Measurements from ENCODE around the gene PMM2.

Gene PMM2

GRCh38 chr16:8887952-8888560 is 90.4 kb downstream of the PMM2 start:
- no peak for DNase-seq (ENCODE audit: low read depth in 2 of 2)

DNA sequence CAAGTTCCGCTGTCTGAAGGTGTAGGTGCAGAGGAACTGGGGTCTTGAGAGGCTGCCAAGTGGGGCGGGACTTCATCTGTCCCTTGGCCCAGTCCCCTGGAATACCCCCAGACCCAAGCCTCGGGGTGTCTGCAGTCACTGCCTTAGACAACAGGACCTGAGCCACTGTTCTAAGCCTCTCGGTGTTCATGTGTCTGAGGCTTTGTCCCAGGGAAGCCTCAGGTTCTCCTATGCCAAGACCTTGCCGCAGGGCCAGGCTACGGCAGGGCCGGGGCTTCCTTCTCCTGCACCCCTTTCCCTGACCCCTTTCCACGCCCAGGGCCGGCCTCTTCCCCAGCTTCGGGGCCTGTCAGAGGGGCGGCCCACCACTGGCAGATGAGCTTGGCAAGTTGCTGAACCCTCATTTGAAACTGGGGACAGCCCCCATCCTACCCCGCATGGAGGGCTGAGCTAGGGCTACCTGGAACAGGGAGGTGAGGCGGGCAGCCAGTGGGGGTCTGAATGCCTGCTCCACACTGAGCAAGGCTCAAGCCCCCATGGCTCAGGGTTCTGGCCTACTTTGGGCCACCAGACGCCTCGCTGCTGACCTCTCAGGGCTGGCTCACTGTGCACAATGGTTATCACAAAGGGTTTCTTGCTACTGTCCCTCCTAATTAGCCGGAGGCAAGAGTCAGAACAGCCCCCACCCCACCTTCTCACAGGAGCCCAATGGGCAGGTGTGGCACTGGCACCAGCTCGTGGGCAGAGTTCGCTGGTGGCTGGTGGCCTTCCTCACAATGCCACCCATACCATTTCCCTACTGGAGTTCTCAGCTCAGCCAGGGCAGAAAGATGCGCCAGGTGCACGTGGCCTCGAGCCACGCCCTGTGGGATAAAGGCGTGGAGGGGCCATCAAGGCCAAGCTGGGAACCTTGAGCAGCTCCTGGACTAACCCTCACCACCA is 91.6 kb downstream of the PMM2 start:
- no peak for DNase-seq (ENCODE audit: low read depth in 2 of 2)

DNA sequence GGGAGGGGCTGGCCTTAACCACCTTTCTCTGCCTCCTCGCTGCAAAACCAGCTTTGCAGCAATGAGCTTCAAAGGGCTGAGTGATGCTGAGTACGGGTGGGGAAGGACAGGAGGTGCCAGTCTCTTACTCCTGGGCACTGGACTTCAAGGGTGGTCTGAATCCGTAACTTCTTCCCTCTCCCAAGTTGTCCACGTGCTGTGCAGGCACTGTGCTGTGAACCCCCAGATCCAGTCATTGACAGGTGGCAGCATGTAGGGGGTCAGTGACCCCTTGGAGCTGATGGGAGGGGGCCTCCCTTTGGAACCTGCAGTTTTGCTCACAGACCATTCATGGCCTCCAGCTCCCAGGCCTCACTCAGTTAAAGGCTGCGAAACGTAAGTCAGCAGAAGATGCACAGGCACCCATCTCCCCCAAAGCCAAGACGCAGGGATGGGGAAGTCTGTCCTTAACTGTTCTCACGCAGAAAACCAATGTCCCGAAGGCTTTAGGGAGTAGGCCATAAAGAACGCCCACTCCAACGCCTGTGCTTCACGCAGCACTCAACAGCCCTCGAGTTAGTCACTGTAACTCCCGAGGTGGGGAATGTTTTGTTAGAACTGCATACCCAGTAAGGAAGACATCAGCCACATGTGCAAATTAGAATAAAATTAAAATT is 92.4 kb downstream of the PMM2 start:
- DNase-seq (ENCODE audit: low read depth in 2 of 2): no peak

GRCh38 chr16:8890549-8890921 is 92.9 kb downstream of the PMM2 start:
- no peak for DNase-seq (ENCODE audit: low read depth in 2 of 2)

GRCh38 chr16:8892101-8892575 is 94.5 kb downstream of the PMM2 start:
- DNase-seq (ENCODE audit: low read depth in 2 of 2): no peak

DNA sequence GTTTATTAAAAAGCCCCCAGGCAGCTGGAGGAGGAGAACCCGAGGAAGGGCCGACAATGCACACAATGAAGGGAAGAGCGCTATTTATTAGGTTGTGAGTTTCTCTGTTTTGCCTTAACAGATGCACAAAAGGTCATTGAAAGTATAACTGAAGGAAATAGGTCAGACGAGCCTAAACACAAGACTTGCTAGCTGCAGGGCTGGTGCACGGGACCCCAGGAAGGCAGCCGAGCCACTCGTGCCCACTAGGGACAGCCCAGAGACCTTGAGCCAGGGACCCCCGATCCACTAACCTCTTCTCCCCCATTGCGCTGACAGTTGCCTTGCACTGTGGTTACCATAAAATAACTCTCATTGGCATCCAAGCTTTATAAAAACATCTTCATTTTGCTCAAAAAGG is 95.8 kb downstream of the PMM2 start:
- no peak for DNase-seq (ENCODE audit: low read depth in 2 of 2)

DNA sequence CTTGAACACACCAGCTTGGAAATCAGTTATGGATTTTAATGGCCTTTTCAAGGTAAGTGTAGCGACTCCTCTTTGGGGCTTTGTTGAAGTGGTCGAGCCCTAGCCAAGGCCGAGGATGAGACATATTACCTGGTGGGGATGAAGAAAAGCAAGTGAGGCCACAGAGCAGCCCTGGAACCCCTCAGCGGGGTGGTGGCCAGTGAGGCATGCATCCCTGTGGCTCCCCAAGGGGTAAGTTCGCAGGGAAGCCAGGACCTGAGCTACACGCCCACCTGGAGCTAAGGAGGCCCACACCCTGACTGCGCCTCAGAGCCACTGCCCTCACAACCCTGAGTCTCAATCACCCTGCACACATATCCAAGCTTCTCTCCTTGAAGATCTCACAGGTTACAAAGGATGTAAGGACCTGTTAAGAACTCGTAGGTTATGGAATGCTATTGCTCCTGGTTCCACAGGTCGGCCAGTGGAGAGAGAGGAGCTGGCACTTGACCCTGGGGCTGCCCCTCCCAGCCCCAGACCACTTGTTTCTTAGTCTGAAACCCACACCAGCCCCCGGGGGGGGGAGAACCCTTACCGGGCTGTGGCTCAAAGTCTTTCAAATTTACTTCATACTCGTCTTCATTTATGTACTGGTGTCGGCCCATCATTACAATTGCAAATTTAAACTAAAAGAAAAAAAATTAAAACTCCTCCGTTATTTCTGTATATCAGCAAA is 96.5 kb downstream of the PMM2 start:
- DNase-seq (ENCODE audit: low read depth in 2 of 2): no peak

GRCh38 chr16:8894736-8895334 is 97.2 kb downstream of the PMM2 start:
- no peak for DNase-seq (ENCODE audit: low read depth in 2 of 2)

DNA sequence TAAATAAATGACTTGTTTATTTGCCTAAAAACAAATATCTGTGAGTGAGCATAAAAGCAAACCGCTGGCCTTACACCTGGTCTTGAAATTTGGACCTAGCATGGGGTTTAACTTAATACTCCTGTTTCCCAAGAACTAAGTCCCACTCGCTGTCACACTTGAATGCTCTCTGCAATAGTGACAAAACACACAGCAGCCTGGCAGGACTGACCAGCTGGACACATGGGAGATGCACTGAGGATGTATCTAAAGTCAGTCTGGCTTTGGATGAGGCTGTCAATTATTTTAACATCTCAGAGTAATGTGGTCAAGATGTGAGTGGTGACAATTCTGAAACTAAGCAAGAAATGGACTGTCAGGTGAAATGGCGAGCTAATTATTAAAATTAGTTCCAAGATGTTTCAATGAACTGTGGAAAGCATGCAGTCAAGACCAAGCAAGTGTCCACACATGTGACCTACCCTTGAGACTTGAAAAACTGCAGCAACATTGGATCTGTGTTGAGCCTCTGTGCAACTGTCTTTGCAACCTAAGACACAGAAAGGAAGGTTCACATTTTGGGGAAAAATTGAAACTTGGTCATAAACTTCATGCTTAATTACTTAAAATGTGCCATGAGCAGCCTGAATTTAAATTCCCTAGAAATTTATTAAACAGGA is 101.2 kb downstream of the PMM2 start:
- DNase-seq (ENCODE audit: low read depth in 2 of 2): no peak
